Neural cell (in vitro differentiated cells): ENCODE data around the gene NEU2.

Experiments
- EP300 ChIP-seq: fragments of 450-650 bp; conservative IDR thresholded peaks from 2 replicates; pipeline ENCODE4 v1.6.1; 2014; ENCODE audit warnings: antibody characterized with exemption, mild to moderate bottlenecking, moderate library complexity; ENCODE audit not compliant: poor library complexity, severe bottlenecking
- EZH2 ChIP-seq: fragments of 200-600, 300-800 bp; shearing (Covaris generic), sonication (generic); IDR thresholded peaks from 2 replicates; pipeline ENCODE4 v1.6.1; 2014; ENCODE audit warnings: antibody characterized with exemption, low read length, borderline replicate concordance, mild to moderate bottlenecking; ENCODE audit not compliant: insufficient read depth, poor library complexity, severe bottlenecking
- POLR2AphosphoS5 ChIP-seq: IDR thresholded peaks from 2 replicates; pipeline ENCODE4 v1.6.1; 2012
- SMC3 ChIP-seq: fragments of 450-650 bp; conservative IDR thresholded peaks from 2 replicates; pipeline ENCODE4 v1.6.1; 2014; ENCODE audit warnings: antibody characterized with exemption, mild to moderate bottlenecking, moderate library complexity; ENCODE audit not compliant: poor library complexity
- TAF1 ChIP-seq: IDR thresholded peaks from 2 replicates; pipeline ENCODE4 v1.6.1; 2012; ENCODE audit warnings: low read depth
- TF ChIP-seq, protein P1 (sequence below): fragments of 450-650 bp; IDR thresholded peaks from 2 replicates; pipeline ENCODE4 v1.5.1; 2014; ENCODE audit warnings: antibody characterized with exemption, mild to moderate bottlenecking, moderate library complexity; ENCODE audit not compliant: poor library complexity, severe bottlenecking
- TF ChIP-seq, protein P2 (sequence below): IDR thresholded peaks from 2 replicates; pipeline ENCODE4 v1.6.1; 2012; ENCODE audit warnings: borderline replicate concordance

DNA sequence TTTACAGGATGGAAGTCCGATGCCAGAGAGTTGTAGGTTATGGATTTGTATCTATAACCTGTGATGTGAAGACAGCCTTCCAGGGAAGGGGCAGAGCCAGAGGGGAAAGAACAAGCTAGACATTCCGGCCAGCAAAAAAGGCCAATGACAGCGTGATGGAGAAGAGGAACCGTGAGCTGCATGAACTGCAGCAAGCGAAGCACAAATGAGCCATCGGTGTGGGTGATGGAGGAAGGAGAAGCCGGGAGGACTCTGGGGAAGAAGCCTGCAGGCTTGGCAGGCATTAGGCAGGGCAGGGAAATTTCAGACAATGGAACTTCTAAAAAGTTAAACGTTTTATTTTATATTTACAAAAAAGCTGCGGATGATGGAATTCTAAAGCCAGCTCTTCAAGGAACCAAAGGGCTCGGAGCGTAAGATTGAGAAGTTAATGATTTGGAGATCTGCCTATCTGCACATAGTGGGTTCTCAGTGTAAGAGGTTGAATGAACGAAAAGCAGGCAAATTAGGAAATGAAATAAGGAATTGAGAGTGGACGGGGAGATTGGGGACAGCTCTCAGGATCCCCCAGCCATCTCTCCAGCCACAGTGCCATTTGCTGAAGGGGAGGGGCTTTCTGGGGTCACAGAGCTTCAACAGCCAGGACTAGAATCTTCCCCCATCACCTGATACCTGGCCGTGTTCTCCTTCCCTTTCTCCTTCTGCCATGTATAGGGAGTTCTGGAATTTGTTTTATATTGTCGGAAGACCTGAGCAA is 47.8 kb upstream of the NEU2 start:
- TF ChIP-seq, protein P1, sequence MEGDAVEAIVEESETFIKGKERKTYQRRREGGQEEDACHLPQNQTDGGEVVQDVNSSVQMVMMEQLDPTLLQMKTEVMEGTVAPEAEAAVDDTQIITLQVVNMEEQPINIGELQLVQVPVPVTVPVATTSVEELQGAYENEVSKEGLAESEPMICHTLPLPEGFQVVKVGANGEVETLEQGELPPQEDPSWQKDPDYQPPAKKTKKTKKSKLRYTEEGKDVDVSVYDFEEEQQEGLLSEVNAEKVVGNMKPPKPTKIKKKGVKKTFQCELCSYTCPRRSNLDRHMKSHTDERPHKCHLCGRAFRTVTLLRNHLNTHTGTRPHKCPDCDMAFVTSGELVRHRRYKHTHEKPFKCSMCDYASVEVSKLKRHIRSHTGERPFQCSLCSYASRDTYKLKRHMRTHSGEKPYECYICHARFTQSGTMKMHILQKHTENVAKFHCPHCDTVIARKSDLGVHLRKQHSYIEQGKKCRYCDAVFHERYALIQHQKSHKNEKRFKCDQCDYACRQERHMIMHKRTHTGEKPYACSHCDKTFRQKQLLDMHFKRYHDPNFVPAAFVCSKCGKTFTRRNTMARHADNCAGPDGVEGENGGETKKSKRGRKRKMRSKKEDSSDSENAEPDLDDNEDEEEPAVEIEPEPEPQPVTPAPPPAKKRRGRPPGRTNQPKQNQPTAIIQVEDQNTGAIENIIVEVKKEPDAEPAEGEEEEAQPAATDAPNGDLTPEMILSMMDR, result no peak
- TF ChIP-seq POLR2AphosphoS5 (no peak), EZH2 (no peak), SMC3 (no peak), EP300 (no peak), TAF1 (no peak)
- TF ChIP-seq, protein P2, sequence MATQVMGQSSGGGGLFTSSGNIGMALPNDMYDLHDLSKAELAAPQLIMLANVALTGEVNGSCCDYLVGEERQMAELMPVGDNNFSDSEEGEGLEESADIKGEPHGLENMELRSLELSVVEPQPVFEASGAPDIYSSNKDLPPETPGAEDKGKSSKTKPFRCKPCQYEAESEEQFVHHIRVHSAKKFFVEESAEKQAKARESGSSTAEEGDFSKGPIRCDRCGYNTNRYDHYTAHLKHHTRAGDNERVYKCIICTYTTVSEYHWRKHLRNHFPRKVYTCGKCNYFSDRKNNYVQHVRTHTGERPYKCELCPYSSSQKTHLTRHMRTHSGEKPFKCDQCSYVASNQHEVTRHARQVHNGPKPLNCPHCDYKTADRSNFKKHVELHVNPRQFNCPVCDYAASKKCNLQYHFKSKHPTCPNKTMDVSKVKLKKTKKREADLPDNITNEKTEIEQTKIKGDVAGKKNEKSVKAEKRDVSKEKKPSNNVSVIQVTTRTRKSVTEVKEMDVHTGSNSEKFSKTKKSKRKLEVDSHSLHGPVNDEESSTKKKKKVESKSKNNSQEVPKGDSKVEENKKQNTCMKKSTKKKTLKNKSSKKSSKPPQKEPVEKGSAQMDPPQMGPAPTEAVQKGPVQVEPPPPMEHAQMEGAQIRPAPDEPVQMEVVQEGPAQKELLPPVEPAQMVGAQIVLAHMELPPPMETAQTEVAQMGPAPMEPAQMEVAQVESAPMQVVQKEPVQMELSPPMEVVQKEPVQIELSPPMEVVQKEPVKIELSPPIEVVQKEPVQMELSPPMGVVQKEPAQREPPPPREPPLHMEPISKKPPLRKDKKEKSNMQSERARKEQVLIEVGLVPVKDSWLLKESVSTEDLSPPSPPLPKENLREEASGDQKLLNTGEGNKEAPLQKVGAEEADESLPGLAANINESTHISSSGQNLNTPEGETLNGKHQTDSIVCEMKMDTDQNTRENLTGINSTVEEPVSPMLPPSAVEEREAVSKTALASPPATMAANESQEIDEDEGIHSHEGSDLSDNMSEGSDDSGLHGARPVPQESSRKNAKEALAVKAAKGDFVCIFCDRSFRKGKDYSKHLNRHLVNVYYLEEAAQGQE, result no peak
